ENCODE results near the gene RBBP6.
A peak's percentile ranks its signal among the peaks of the same experiment; 100 is the strongest.
"Not testable (repeated sequence)": the region's sequence is repeated elsewhere in the genome, so short reads cannot be mapped to it uniquely, and the experiment has no call there.

RBBP6 gene, protein sequence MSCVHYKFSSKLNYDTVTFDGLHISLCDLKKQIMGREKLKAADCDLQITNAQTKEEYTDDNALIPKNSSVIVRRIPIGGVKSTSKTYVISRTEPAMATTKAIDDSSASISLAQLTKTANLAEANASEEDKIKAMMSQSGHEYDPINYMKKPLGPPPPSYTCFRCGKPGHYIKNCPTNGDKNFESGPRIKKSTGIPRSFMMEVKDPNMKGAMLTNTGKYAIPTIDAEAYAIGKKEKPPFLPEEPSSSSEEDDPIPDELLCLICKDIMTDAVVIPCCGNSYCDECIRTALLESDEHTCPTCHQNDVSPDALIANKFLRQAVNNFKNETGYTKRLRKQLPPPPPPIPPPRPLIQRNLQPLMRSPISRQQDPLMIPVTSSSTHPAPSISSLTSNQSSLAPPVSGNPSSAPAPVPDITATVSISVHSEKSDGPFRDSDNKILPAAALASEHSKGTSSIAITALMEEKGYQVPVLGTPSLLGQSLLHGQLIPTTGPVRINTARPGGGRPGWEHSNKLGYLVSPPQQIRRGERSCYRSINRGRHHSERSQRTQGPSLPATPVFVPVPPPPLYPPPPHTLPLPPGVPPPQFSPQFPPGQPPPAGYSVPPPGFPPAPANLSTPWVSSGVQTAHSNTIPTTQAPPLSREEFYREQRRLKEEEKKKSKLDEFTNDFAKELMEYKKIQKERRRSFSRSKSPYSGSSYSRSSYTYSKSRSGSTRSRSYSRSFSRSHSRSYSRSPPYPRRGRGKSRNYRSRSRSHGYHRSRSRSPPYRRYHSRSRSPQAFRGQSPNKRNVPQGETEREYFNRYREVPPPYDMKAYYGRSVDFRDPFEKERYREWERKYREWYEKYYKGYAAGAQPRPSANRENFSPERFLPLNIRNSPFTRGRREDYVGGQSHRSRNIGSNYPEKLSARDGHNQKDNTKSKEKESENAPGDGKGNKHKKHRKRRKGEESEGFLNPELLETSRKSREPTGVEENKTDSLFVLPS (N-terminal part only)

GRCh38 chr16:24539295-24539849 is at the start of gene RBBP6:
Gene RBBP6 (plus strand): TSS chr16:24539566. CDS start chr16:24540627, 1,061 bp downstream.
- peak; percentile 71 for DNase-seq (ENCODE audit: low read depth)

DNA sequence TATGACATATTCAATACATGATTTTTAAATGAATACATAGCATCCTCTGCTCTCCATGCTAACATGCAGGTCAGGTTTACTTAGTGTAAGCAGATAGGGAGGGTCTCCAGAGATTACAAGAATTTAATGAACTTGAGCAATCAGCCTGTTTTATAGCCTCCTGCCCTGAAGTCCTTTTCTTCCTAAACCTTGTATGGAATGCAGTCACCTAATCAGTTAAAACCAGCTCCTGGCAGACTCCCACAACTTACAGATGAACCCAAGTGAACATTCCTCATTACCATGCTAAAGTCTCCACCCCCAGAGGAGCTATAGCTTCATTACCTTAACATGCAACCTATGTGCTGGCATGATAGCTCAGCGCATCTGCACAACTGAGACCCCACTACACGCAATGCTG is 48.5 kb upstream of the RBBP6 start:
- no peak for DNase-seq (ENCODE audit: low read depth)

GRCh38 chr16:24491731-24492130 is 47.6 kb upstream of the RBBP6 start:
- DNase-seq (ENCODE audit: low read depth), result no peak

GRCh38 chr16:24493821-24494220 is 45.5 kb upstream of the RBBP6 start:
- no peak for DNase-seq (ENCODE audit: low read depth)

DNA sequence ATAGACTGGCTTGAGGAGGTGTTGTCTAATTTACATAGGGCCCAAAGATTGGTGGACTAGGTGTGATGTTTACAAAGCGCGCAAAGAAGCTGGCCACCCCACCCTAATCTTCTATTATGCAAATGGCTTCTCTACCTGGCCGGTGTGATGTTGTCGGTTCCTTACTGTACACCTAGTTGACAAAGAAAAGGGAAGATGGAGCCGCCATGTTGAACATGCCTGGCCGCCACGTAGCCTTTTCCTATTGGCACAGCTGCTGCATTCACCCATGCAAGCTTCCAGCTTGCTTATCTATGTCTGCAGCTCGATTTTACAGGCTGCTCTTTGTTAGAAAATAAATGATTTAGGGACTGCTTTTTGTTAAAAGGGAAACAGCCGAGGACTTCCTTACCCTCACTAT is 44.2 kb upstream of the RBBP6 start:
- DNase-seq (ENCODE audit: low read depth), result not testable (repeated sequence)

- DNase-seq (ENCODE audit: low read depth), result no peak
These were observed 41.9 kb upstream of the RBBP6 start for GRCh38 chr16:24497440-24497839.

GRCh38 chr16:24499193-24499814 is 40.1 kb upstream of the RBBP6 start:
- DNase-seq (ENCODE audit: low read depth), result no peak

- peak; percentile 23 for DNase-seq (ENCODE audit: low read depth)
These were observed 34.7 kb upstream of the RBBP6 start for GRCh38 chr16:24504472-24505345.

DNA sequence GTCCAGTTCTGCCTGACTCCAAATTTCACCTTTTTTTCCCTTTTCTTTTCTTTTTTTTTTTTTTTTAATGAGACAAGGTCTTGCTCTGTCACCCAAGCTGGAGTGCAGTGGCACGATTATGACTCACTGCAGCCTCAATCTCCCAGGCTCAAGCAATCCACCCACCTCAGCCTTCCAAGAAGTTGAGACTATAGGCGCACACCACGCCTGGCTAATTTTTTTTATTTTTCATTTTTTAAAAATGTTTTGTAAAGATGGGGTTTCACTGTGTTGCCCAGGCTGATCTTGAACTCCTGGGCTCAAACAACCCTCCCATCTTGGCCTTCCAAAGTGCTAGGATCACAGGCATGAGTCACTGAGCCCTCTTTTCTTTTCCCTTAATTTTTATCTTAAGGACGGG is 33.4 kb upstream of the RBBP6 start:
- DNase-seq (ENCODE audit: low read depth), result no peak

DNA sequence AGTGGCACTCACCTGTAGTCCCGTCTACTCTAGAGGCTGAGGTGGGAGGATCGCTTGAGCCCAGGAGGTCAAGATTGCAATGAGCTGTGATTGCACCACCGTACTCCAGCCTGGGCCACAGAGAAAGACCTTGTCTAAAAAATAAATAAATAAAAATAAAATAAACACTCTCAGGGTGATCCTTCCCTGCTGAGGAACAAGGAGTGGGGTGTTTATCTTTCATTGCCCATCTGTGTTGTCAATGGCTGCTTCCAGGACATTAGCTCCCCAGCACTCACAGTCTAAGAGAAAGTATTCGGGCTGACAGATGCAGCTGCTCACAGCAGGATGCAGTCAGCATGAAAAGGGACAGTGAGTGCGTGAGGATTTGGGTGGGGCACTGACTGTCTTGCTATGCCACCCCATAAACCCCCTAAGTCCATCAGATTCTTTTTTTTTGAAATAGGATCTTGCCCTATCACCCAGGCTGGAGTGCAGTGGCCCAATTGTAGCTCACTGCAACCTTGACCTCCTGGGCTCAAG is 31.3 kb upstream of the RBBP6 start:
- no peak for DNase-seq (ENCODE audit: low read depth)

GRCh38 chr16:24508614-24509013 is 30.8 kb upstream of the RBBP6 start:
- no peak for DNase-seq (ENCODE audit: low read depth)

DNA sequence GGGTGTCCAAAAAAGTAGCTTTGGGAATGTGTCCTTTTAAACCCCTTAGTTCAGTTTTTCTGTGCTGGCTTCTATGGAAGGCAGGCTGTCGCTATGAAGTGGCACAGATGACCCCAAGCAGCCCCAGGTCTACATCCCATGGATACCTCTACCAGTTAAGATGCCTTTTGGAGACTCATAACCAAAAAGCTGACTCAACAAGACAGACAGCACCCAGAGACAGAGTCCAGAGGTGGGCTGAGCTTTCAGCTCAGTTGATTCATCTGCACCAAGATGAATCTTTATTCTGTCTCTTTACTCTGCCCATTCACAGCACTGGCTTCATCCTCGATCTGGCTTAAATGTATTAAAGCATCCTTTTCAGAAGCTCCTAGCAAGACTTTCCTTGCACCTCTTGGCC is 29.8 kb upstream of the RBBP6 start:
- DNase-seq (ENCODE audit: low read depth), result no peak

DNA sequence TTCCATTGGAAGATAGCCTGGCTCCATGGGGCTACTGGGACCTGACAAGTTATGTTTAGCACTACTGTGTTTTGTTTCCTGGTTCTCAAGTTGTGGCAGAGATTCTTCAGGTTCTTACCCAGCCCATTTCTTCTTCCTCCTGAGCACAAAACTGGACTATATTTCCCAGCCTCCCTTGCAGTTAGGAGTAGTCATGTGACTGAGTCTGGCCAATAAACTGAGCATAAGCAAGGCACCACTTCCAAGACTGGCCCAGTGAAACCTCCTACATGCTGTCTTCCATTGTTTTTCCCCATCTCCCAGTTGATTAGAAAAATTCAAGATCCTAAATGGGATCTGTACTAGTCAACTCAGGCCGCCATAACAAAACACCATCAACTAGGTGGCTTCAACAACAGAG is 28.2 kb upstream of the RBBP6 start:
- DNase-seq (ENCODE audit: low read depth), result no peak

- DNase-seq (ENCODE audit: low read depth), result no peak
These were observed 27.6 kb upstream of the RBBP6 start for GRCh38 chr16:24511792-24512191.

GRCh38 chr16:24514096-24514495 is 25.3 kb upstream of the RBBP6 start:
- DNase-seq (ENCODE audit: low read depth), result no peak

GRCh38 chr16:24515186-24515585 is 24.2 kb upstream of the RBBP6 start:
- no peak for DNase-seq (ENCODE audit: low read depth)

- DNase-seq (ENCODE audit: low read depth), result no peak
These were observed 22.3 kb upstream of the RBBP6 start for GRCh38 chr16:24516900-24517669.

- DNase-seq (ENCODE audit: low read depth), result no peak
These were observed 20.9 kb upstream of the RBBP6 start for GRCh38 chr16:24518498-24518897.

- DNase-seq (ENCODE audit: low read depth), result no peak
These were observed 18.4 kb upstream of the RBBP6 start for GRCh38 chr16:24520983-24521382.

- no peak for DNase-seq (ENCODE audit: low read depth)
These were observed 16.6 kb upstream of the RBBP6 start for GRCh38 chr16:24522751-24523150.
